Ascending aorta (tissue), 2 donors: ENCODE results near the gene SYVN1. TPM values are rescaled to one million over a fixed set of nuclear protein-coding genes. Genes with fewer than 3 reads are reported as not detected.

Experiments used
- DNase-seq, 2 donors: peaks; one replicate each; pipeline ENCODE4 v3.0.0-alpha.2; 2019; ENCODE audit warnings: low spot score in 2 of 2
- H3K27ac ChIP-seq, 2 donors: fragments of 200-600 bp; sonication (generic); one replicate each; pipeline ENCODE4 v1.5.1; 2016 to 2017; ENCODE audit warnings: mild to moderate bottlenecking in 1 of 2
- H3K27me3 ChIP-seq: fragments of 200-600 bp; sonication (generic); one replicate; pipeline ENCODE4 v1.5.1; 2017
- H3K36me3 ChIP-seq, 2 donors: fragments of 200-600 bp; sonication (generic); one replicate each; pipeline ENCODE4 v1.5.1; 2016
- H3K4me1 ChIP-seq, 2 donors: fragments of 200-600 bp; sonication (generic); one replicate each; pipeline ENCODE4 v1.5.1; 2016 to 2017; ENCODE audit warnings: mild to moderate bottlenecking in 1 of 2
- H3K4me3 ChIP-seq, 2 donors: fragments of 200-600 bp; sonication (generic); one replicate each; pipeline ENCODE4 v1.5.1; 2016 to 2017; ENCODE audit warnings: mild to moderate bottlenecking in 1 of 2
- H3K9me3 ChIP-seq, 2 donors: fragments of 200-600 bp; sonication (generic); one replicate each; pipeline ENCODE4 v1.5.1; 2016
- CTCF ChIP-seq, 3 experiments: fragments of 200-600 bp in 2 of 3; fragments of 450-650 bp in 1 of 3; sonication (generic) in 2 of 3; IDR thresholded peaks; one replicate each; pipeline ENCODE4 v1.5.1; 2016 to 2019; ENCODE audit warnings: antibody characterized with exemption in 3 of 3, mild to moderate bottlenecking in 1 of 3, moderate library complexity in 1 of 3
- intact Hi-C: fragments of 100-400 bp; cut with DNase I; formaldehyde crosslinking; loops from one replicate; pipeline ENCODE4 v1.15.1; 2023
- total RNA-seq: library from RNA; depleted of rRNA; stranded (reverse); fragments of >200 nt; gene quantifications from one replicate; pipeline ENCODE4 v1.1.0, GENCODE V29; 2016

Gene SYVN1
- total RNA-seq, 1 donor from 2014 or later = 229 TPM

- no peak for DNase-seq
- intact Hi-C loops = loop anchor here (2.0 to 10.0 kb wide), 2 partner anchors 24 to 256 kb away; partner anchors contain the start of gene SYVN1
- Histone ChIP-seq H3K4me1 (peaks cover 18 to 30% of the 10 kb centered on the region in 2 donors), H3K4me3 (peak overlapping the region; percentile 54 to 66), H3K36me3 (peaks cover 26 to 34% of the 10 kb centered on the region in 2 donors), H3K27ac (peak overlapping the region in 1 of 2 donors; percentile 17), H3K27me3 (no peaks in the 10 kb centered on the region), H3K9me3 (no peaks in the 10 kb centered on the region)
- TF ChIP-seq CTCF (IDR thresholded peaks at IDR 0.05) = no peak
Measured at GRCh38 chr11:65111159-65111743, 23.1 kb downstream of the SYVN1 start.

GRCh38 chr11:65110354-65110861 is 23.9 kb downstream of the SYVN1 start:
- intact Hi-C loops = loop anchor here (2.0 to 10.0 kb wide), 2 partner anchors 24 to 256 kb away; partner anchors contain the start of gene SYVN1
- H3K4me1 ChIP-seq = peaks cover 16 to 25% of the 10 kb centered on the region in 2 donors
- TF ChIP-seq CTCF (IDR thresholded peaks at IDR 0.05) = peak; percentile 97 to 100 (median 97)
- peaks cover 29% of the 10 kb centered on the region in 2 donors for H3K36me3 ChIP-seq
- peak overlapping the region; percentile 15 to 17 for H3K27ac ChIP-seq
- DNase-seq = peak in 1 of 2 donors; percentile 95
- H3K27me3 ChIP-seq = no peaks in the 10 kb centered on the region
- no peak overlapping the region for H3K4me3 ChIP-seq
- no peaks in the 10 kb centered on the region for H3K9me3 ChIP-seq

GRCh38 chr11:65109231-65110198 is 24.8 kb downstream of the SYVN1 start:
- no peak overlapping the region for H3K27ac ChIP-seq
- intact Hi-C loops = loop anchor here (2.0 to 10.0 kb wide), 2 partner anchors 25 to 255 kb away; partner anchors contain the start of gene SYVN1
- no peak for TF ChIP-seq CTCF (IDR thresholded peaks at IDR 0.05)
- DNase-seq = no peak
- no peak overlapping the region for H3K4me3 ChIP-seq
- no peaks in the 10 kb centered on the region for H3K27me3 ChIP-seq
- peaks cover 29% of the 10 kb centered on the region in 2 donors for H3K36me3 ChIP-seq
- H3K4me1 ChIP-seq = peaks cover 16 to 25% of the 10 kb centered on the region in 2 donors
- H3K9me3 ChIP-seq = no peaks in the 10 kb centered on the region

- no peak overlapping the region for H3K4me3 ChIP-seq
- peaks cover 16 to 25% of the 10 kb centered on the region in 2 donors for H3K4me1 ChIP-seq
- TF ChIP-seq CTCF (IDR thresholded peaks at IDR 0.05) = no peak
- no peaks in the 10 kb centered on the region for H3K27me3 ChIP-seq
- intact Hi-C loops = no loop called here
- H3K27ac ChIP-seq = no peak overlapping the region
- peaks cover 29% of the 10 kb centered on the region in 2 donors for H3K36me3 ChIP-seq
- DNase-seq = no peak
- no peaks in the 10 kb centered on the region for H3K9me3 ChIP-seq
Measured at GRCh38 chr11:65108469-65109123, 25.7 kb downstream of the SYVN1 start.
